GM13977 (cell line): ENCODE results near the gene UGT1A7.

Experiments used
- DNase-seq: peaks from one replicate; pipeline ENCODE4 v3.0.0; 2012; ENCODE audit warnings: low spot score
- CTCF ChIP-seq: IDR thresholded peaks from 2 replicates; pipeline ENCODE4 v1.5.1; 2012; ENCODE audit warnings: mild to moderate bottlenecking, control low read depth; ENCODE audit not compliant: insufficient read depth; ENCODE audit errors: extremely low read depth, missing control alignments
- in situ Hi-C: fragments of 300-500 bp; cut with MboI; formaldehyde crosslinking; loops from one replicate; pipeline ENCODE4 v1.12.0; 2022; ENCODE audit warnings: low sequenced_read_pairs, low pct_unique_long_range_greater_than_20kb, mixed read lengths, inconsistent platforms; ENCODE audit not compliant: unreplicated experiment

UGT1A7 gene

GRCh38 chr2:233680361-233681045 is 1.2 kb upstream of the UGT1A7 start:
- DNase-seq, result no peak

DNA sequence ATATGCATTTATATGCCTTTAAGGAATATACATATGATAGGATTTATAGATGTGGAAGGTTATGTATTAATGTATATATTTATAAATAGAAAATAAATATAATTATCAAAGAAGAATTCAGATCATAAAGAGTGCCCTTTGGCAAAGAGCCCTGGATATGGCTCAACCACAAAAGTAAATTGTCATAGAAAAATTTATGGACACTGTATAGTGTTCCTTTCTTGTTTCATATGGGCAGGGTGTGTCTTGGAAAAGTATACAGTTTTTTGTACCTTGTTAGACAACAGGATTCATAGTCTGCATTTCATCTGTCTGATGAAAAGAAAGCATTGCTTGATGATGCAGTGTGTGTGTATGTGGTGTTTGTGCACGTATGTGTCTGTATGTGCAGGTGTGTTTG is 2.9 kb downstream of the UGT1A7 start:
- in situ Hi-C loops, result no loop called here
- DNase-seq, result no peak
- TF ChIP-seq CTCF, result no peak

More at GRCh38 chr2:233680361-233681045, 1.2 kb upstream of the UGT1A7 start:
- TF ChIP-seq CTCF, result no peak
- in situ Hi-C loops, result no loop called here

DNA sequence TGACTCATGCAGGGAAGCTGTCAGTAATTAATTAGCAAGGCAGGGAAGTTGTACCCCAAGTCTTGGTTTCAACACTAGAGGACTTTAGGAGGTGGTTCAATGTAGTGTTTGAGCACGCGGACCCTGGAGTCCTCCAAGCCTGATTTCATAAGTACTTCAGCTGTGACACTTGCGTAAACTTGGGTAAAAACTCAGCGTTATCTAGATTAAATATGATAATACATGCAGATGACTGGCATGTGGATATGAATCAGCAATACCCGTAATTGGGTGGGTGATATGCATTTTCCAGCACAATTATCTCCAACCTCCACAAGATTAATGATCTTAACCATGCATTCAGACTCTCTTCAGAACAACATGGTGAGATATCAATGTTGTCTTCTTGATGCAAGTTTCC is 5.2 kb downstream of the UGT1A7 start:
- TF ChIP-seq CTCF, result no peak
- DNase-seq, result no peak
- in situ Hi-C loops, result no loop called here

DNA sequence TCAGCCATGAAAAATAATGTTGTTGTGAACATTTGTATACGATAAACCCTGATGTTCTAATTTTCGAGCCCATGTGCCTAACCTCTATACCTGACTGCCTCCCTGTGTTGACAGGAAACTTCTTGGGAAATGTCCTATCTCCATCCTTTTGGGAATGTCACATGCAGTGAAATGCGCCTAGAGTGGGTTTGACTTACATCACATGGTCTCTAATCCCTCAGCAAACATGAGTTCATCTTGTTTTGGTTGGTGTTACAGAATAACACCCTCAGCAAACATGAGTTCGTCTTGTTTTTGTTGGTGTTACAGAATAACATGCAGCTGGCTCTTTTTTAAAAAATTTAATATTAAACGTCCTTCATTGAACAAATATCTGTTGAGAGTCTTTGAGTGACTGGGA is 6.6 kb downstream of the UGT1A7 start:
- no peak for TF ChIP-seq CTCF
- no peak for DNase-seq
- in situ Hi-C loops, result no loop called here

DNA sequence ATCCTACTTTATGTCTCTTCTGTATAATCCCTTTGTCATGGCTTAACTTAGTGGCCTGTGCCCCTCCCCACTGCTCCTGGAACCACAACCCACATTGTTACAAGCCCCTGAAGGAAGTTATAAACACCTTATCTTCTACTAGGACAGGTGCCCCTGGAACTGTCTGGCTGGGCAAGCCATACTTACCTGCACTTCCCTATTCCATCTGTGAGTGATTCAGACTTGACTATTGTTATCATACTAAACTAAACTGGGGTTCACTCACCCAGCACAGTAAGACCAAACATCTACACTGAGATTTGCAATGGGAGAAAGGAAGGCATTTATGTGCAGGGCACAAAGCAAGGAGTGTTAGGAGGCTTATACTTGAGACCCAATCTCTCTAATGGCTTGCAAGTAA is 7.3 kb downstream of the UGT1A7 start:
- no peak for TF ChIP-seq CTCF
- in situ Hi-C loops, result no loop called here
- DNase-seq, result no peak

DNA sequence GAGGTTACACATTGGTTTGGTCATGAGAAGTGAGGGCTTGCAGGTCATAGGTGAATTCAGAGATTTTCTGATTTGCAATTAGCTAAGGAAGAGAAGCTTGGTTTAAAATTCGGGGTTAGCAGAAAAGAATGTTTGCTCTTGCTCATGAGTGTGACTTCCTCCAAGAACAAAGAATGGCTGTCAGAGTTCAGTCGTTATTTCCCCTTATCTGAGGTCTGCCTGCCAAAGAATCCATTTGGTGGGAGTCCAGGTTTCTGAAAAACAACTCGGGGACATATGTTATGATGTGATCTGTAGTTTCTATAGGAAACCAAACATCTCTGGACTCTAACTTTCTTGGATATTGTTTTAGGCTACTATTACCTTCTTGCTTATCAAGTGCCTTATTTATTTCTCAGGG is 7.8 kb downstream of the UGT1A7 start:
- in situ Hi-C loops, result no loop called here
- no peak for DNase-seq
- TF ChIP-seq CTCF, result no peak
